A549 (cell line): Measurements from ENCODE around the gene KRI1. TPM values are rescaled to one million over a fixed set of nuclear protein-coding genes. Genes with fewer than 3 reads are reported as not detected.

Experiments
- ATAC-seq, 2 experiments: fragments of 200-7000 bp in 1 of 2; fragments of >200 bp in 1 of 2; cut with Nextera tagmentation in 1 of 2; cut with Tn5 transposase in 1 of 2; 3 replicates each; pipeline versions ENCODE4 v1.8.0 to v1.9.1; 2018 to 2020; ENCODE audit warnings: mild to moderate bottlenecking in 1 of 2, moderate library complexity in 1 of 2
- CTCF ChIA-PET: fragments of 300-600 bp; sonication (Branson Sonifier 250); formaldehyde crosslinking; extraction: SDS; loops from one replicate; lab custom pipeline; 2021; ENCODE audit warnings: antibody characterized with exemption, inconsistent platforms; lab: Yijun Ruan, JAX
- POLR2A ChIA-PET: fragments of 350-600 bp; formaldehyde crosslinking; extraction: SDS; loops from one replicate; lab custom pipeline; 2021; ENCODE audit warnings: antibody characterized with exemption, inconsistent platforms; lab: Yijun Ruan, JAX
- DNase-seq, 2 experiments: peaks; one replicate each; pipeline versions ENCODE4 v3.0.0 to v3.0.0-alpha.2; 2011 to 2016; ENCODE audit warnings: low read depth in 1 of 2, low spot score in 1 of 2
- FAIRE-seq: peaks from 2 replicates; lab custom pipeline; 2011; peaks lifted over from hg19 to GRCh38; lab: Jason Lieb, UNC
- H3K27ac ChIP-seq, 2 experiments: fragments of >200 bp; sonication (Bioruptor Twin); formaldehyde crosslinking; 3 replicates each; pipeline ENCODE4 v1.5.1; 2016 to 2017
- H3K4me1 ChIP-seq: fragments of >200 bp; sonication (Bioruptor Twin); formaldehyde crosslinking; 3 replicates; pipeline ENCODE4 v1.6.1; 2016
- H3K4me2 ChIP-seq: fragments of >200 bp; sonication (Bioruptor Twin); formaldehyde crosslinking; 3 replicates; pipeline ENCODE4 v1.6.1; 2016
- H3K4me3 ChIP-seq: fragments of >200 bp; sonication (Bioruptor Twin); formaldehyde crosslinking; 3 replicates; pipeline ENCODE4 v1.5.1; 2016
- H3K9me3 ChIP-seq: fragments of >200 bp; sonication (Bioruptor Twin); formaldehyde crosslinking; 3 replicates; pipeline ENCODE4 v1.6.1; 2016
- CBX2 ChIP-seq: fragments of 200-600 bp; sonication (generic); IDR thresholded peaks from 2 replicates; pipeline ENCODE4 v1.6.1; 2016; ENCODE audit warnings: low read depth, mild to moderate bottlenecking, borderline replicate concordance
- CEBPB ChIP-seq, 2 experiments: fragments of >200 bp in 1 of 2; sonication (Bioruptor Twin) in 1 of 2; formaldehyde crosslinking in 1 of 2; IDR thresholded peaks; 2 replicates each; pipeline ENCODE4 v1.6.1; 2012 to 2016
- CTCF ChIP-seq: fragments of >200 bp; sonication (Bioruptor Twin); formaldehyde crosslinking; IDR thresholded peaks from 3 replicates; pipeline ENCODE4 v1.5.1; 2016
- E2F6 ChIP-seq: IDR thresholded peaks from 2 replicates; pipeline ENCODE4 v1.6.1; 2012; ENCODE audit warnings: low read depth, borderline replicate concordance
- ELK1 ChIP-seq: fragments of 150-350 bp; IDR thresholded peaks from 2 replicates; pipeline ENCODE4 v1.6.1; 2014; ENCODE audit warnings: low read depth, mild to moderate bottlenecking, low read length
- ESRRA ChIP-seq: fragments of 150-350 bp; IDR thresholded peaks from 2 replicates; pipeline ENCODE4 v1.6.1; 2014; ENCODE audit warnings: mild to moderate bottlenecking, low read length, borderline replicate concordance
- FOSL2 ChIP-seq, 2 experiments: fragments of 450-650 bp in 1 of 2; fragments of >200 bp in 1 of 2; sonication (Bioruptor Twin) in 1 of 2; formaldehyde crosslinking; IDR thresholded peaks; 2 replicates each; pipeline versions ENCODE4 v1.5.0 to v1.6.1; 2016 to 2020; ENCODE audit warnings: mild to moderate bottlenecking in 1 of 2, moderate library complexity in 1 of 2
- HDAC2 ChIP-seq: fragments of 200-600 bp; sonication (generic); IDR thresholded peaks from 2 replicates; pipeline ENCODE4 v1.6.1; 2016
- HOXB5 ChIP-seq: fragments of 250-450 bp; sonication (Bioruptor Pico); IDR thresholded peaks from 2 replicates; pipeline ENCODE4 v1.5.0; 2020; ENCODE audit warnings: mild to moderate bottlenecking, moderate library complexity
- JUN ChIP-seq, 2 experiments: fragments of >200 bp; sonication (Bioruptor Twin); formaldehyde crosslinking; IDR thresholded peaks; 2 replicates in 1 of 2; 3 replicates in 1 of 2; pipeline ENCODE4 v1.6.1; 2016 to 2017
- KDM1A ChIP-seq: fragments of 200-600 bp; sonication (generic); IDR thresholded peaks from 2 replicates; pipeline ENCODE4 v1.6.1; 2016; ENCODE audit warnings: low read depth, mild to moderate bottlenecking
- NFE2L2 ChIP-seq: fragments of 150-350 bp; conservative IDR thresholded peaks from 2 replicates; pipeline ENCODE4 v1.6.1; 2014; ENCODE audit warnings: low read length
- NPAS2 ChIP-seq: fragments of 250-450 bp; sonication (Bioruptor Pico); IDR thresholded peaks from 2 replicates; pipeline ENCODE4 v1.8.0; 2022; ENCODE audit warnings: mild to moderate bottlenecking, moderate library complexity, borderline replicate concordance
- PHF8 ChIP-seq: fragments of 200-600 bp; sonication (generic); IDR thresholded peaks from 2 replicates; pipeline ENCODE4 v1.6.1; 2016; ENCODE audit warnings: low read depth, mild to moderate bottlenecking, antibody characterized with exemption, moderate library complexity, borderline replicate concordance
- SMC3 ChIP-seq: fragments of >200 bp; sonication (Bioruptor Twin); formaldehyde crosslinking; IDR thresholded peaks from 3 replicates; pipeline ENCODE4 v1.6.1; 2018; ENCODE audit warnings: inconsistent platforms
- ZFP36 ChIP-seq: fragments of 450-650 bp; IDR thresholded peaks from 2 replicates; pipeline ENCODE4 v1.6.1; 2014; ENCODE audit warnings: borderline replicate concordance; ENCODE audit not compliant: partially characterized antibody
- ZNF302 ChIP-seq: fragments of 250-450 bp; sonication (Bioruptor Pico); IDR thresholded peaks from 2 replicates; pipeline ENCODE4 v1.9.0; 2021; ENCODE audit warnings: inconsistent platforms, mild to moderate bottlenecking, moderate library complexity
- ZSCAN20 ChIP-seq: fragments of 250-450 bp; sonication (Bioruptor Pico); IDR thresholded peaks from 2 replicates; pipeline ENCODE4 v1.8.0; 2022; ENCODE audit warnings: mild to moderate bottlenecking, moderate library complexity
- WGBS: methylation state at CpG from one replicate; pipeline ENCODE4 v1.1.6; 2017; ENCODE audit errors: missing lambda C conversion rate; 5-methylcytosine and 5-hydroxymethylcytosine counted together
- polyA plus RNA-seq, 4 experiments: library from polyadenylated mRNA; depleted of rRNA in 3 of 4; stranded (reverse); fragments of >200 nt; fragmentation: RNase III in 1 of 4; extraction: RNeasy Plus Mini Kit Qiagen cat#74134 plus additional on column Dnase treatment in 1 of 4; gene quantifications; 2 replicates in 3 of 4; 3 replicates in 1 of 4; pipeline ENCODE4 v1.2.3, GENCODE V29; 2011 to 2017

Gene KRI1
- polyA plus RNA-seq, 2 of the 4 experiments (the other 2 are of a cell fraction) = 21.6 to 25.6 TPM

- TF ChIP-seq ZFP36 (no peak), HDAC2 (no peak), NPAS2 (CRISPR knock-in tag) (no peak), ESRRA (no peak), SMC3 (no peak), CTCF (no peak), ZSCAN20 (CRISPR knock-in tag) (no peak), PHF8 (no peak)
These were observed 52.6 kb downstream of the KRI1 start (continued) for GRCh38 chr19:10513223-10513622.

- WGBS = 56% methylated on average over 2 of the region's 15 CpGs
- ChIA-PET CTCF (interaction anchor here (0.6 to 2.6 kb wide), 14 partner anchors 9 to 190 kb away, joined by 3 to 11 read pairs (median 4); partner anchors contain the start of gene QTRT1), POLR2A (interaction anchor here (0.5 kb wide), 1 partner anchor 28 kb away, joined by 3 read pairs; no protein-coding TSS in a partner anchor)
- no peak for TF ChIP-seq CBX2
- TF ChIP-seq ELK1 = no peak
- TF ChIP-seq JUN (IDR thresholded peaks at IDR 0.05) = no peak
- TF ChIP-seq NPAS2 (CRISPR knock-in tag) = no peak
- TF ChIP-seq NFE2L2 = no peak
- TF ChIP-seq KDM1A = no peak
- TF ChIP-seq HOXB5 = no peak
- peak; percentile 46 for TF ChIP-seq SMC3
- no peak for TF ChIP-seq FOSL2 (IDR thresholded peaks at IDR 0.05)
- TF ChIP-seq FOSL2 (CRISPR knock-in tag; IDR thresholded peaks at IDR 0.05) = no peak
- TF ChIP-seq ZNF302 = no peak
- no peak for TF ChIP-seq E2F6
- no peak for TF ChIP-seq CEBPB (IDR thresholded peaks at IDR 0.05)
- TF ChIP-seq CTCF = peak; percentile 49
- ATAC-seq (peak; percentile 43 to 68; a peak in 3 of 6 replicates), FAIRE-seq (no peak), DNase-seq (peak in 1 of 2 experiments; percentile 28)
- H3K4me1 ChIP-seq = peaks cover 11% of the 10 kb centered on the region; the same call in 2 of the 3 replicates
- H3K4me2 ChIP-seq = peak overlapping the region; percentile 66
- no peaks in the 10 kb centered on the region for H3K9me3 ChIP-seq
- H3K27ac ChIP-seq = peak overlapping the region in 1 of 2 experiments; percentile 77; a peak in 2 of 6 replicates
- no peak overlapping the region for H3K4me3 ChIP-seq
These were observed 55.5 kb downstream of the KRI1 start for GRCh38 chr19:10510301-10510802.
